Sigmoid colon (tissue), 7 donors: Measurements from ENCODE around the gene CPLX3. TPM values are rescaled to one million over a fixed set of nuclear protein-coding genes. Genes with fewer than 3 reads are reported as not detected.

Experiments used
- DNase-seq: peaks from one replicate; pipeline ENCODE4 v3.0.0-alpha.2; 2019
- H3K27ac ChIP-seq, 4 donors: fragments of 200-600 bp; sonication (generic); one replicate each; pipeline ENCODE4 v1.5.1; 2016 to 2019; ENCODE audit warnings: mild to moderate bottlenecking in 1 of 4
- H3K27me3 ChIP-seq, 3 donors: fragments of 200-600 bp; sonication (generic); one replicate each; pipeline ENCODE4 v1.5.1; 2019; ENCODE audit warnings: mild to moderate bottlenecking in 1 of 3
- H3K36me3 ChIP-seq, 4 donors: fragments of 200-600 bp; sonication (generic); one replicate each; pipeline ENCODE4 v1.5.1; 2016 to 2019
- H3K4me1 ChIP-seq, 4 donors: fragments of 200-600 bp; sonication (generic); one replicate each; pipeline ENCODE4 v1.5.1; 2017 to 2019
- H3K4me3 ChIP-seq, 4 donors: fragments of 200-600 bp; sonication (generic); one replicate each; pipeline ENCODE4 v1.5.1; 2017 to 2019; ENCODE audit warnings: mild to moderate bottlenecking in 2 of 4, moderate library complexity in 1 of 4
- H3K9me3 ChIP-seq, 4 donors: fragments of 200-600 bp in 3 of 4; sonication (generic) in 3 of 4; one replicate each; pipeline versions ENCODE4 v1.5.1 to v1.6.1; 2013 to 2019
- CTCF ChIP-seq, 4 experiments: fragments of 450-650 bp in 3 of 4; fragments of 200-600 bp in 1 of 4; IDR thresholded peaks; one replicate each; pipeline ENCODE4 v1.5.1; 2016 to 2019; ENCODE audit warnings: antibody characterized with exemption in 4 of 4, mild to moderate bottlenecking in 3 of 4, moderate library complexity in 2 of 4
- EP300 ChIP-seq, 4 donors: sonication (generic); formaldehyde crosslinking; IDR thresholded peaks; one replicate each; pipeline ENCODE4 v1.6.1; 2017; ENCODE audit warnings: antibody characterized with exemption in 4 of 4
- POLR2A ChIP-seq, 2 donors: fragments of 450-650 bp; IDR thresholded peaks; one replicate each; pipeline ENCODE4 v1.6.1; 2016; ENCODE audit warnings: antibody characterized with exemption in 2 of 2, mild to moderate bottlenecking in 2 of 2, moderate library complexity in 2 of 2
- POLR2AphosphoS5 ChIP-seq, 4 donors: sonication (generic); formaldehyde crosslinking; IDR thresholded peaks; one replicate each; pipeline ENCODE4 v1.6.1; 2017; ENCODE audit warnings: antibody characterized with exemption in 4 of 4
- WGBS, 2 donors: extraction: QIAGEN DNeasy Blood & Tissue Kit; methylation state at CpG; one replicate each; pipeline ENCODE4 v1.1.7; 2013; 5-methylcytosine and 5-hydroxymethylcytosine counted together
- intact Hi-C: fragments of 100-400 bp; cut with DNase I; formaldehyde crosslinking; loops from one replicate; pipeline ENCODE4 v1.15.1; 2023
- polyA plus RNA-seq, 3 donors: library from polyadenylated mRNA; stranded (reverse); fragments of 200-250 nt; gene quantifications; one replicate each; pipeline ENCODE4 v1.2.3, GENCODE V29; 2013
- total RNA-seq, 4 donors: library from RNA; depleted of rRNA; stranded (reverse); fragments of >200 nt; gene quantifications; one replicate each; pipeline ENCODE4 v1.1.0, GENCODE V29; 2016
- donor health status: healthy with polysubstance abuse.
- donor health status: Bipolar disorder and iron deficiency.
- donor health status: healthy.

The CPLX3 gene
- total and polyA plus RNA-seq, 7 donors = 0.28 to 0.41 TPM; not detected in 5

GRCh38 chr15:74804935-74805334 is 21.5 kb upstream of the CPLX3 start:
- Histone ChIP-seq H3K27me3 (no peaks in the 10 kb centered on the region), H3K4me3 (no peak overlapping the region), H3K9me3 (no peaks in the 10 kb centered on the region), H3K4me1 (peaks cover 0 to 6% (median 1%) of the 10 kb centered on the region in 4 donors), H3K27ac (no peak overlapping the region), H3K36me3 (peaks cover 0 to 36% (median 9%) of the 10 kb centered on the region in 4 donors)
- no peak for DNase-seq
- intact Hi-C loops = no loop called here
- no peak for TF ChIP-seq EP300 (IDR thresholded peaks at IDR 0.05)
- no peak for TF ChIP-seq CTCF (IDR thresholded peaks at IDR 0.05)
- no peak for TF ChIP-seq POLR2AphosphoS5 (IDR thresholded peaks at IDR 0.05)
- no peak for TF ChIP-seq POLR2A (IDR thresholded peaks at IDR 0.05)
- 84 to 87% methylated on average over 6 of the region's 6 CpGs for WGBS, 2 donors

- H3K27ac ChIP-seq = no peak overlapping the region
- TF ChIP-seq EP300 (IDR thresholded peaks at IDR 0.05) (no peak), CTCF (IDR thresholded peaks at IDR 0.05) (no peak), POLR2AphosphoS5 (IDR thresholded peaks at IDR 0.05) (no peak), POLR2A (IDR thresholded peaks at IDR 0.05) (no peak)
- H3K27me3 ChIP-seq = no peaks in the 10 kb centered on the region
- no peak overlapping the region for H3K4me3 ChIP-seq
- H3K9me3 ChIP-seq = no peaks in the 10 kb centered on the region
- WGBS, 2 donors = 46 to 79% methylated on average over 5 of the region's 5 CpGs
- no peak for DNase-seq
- H3K36me3 ChIP-seq = peaks cover 0 to 18% (median 3%) of the 10 kb centered on the region in 4 donors
- H3K4me1 ChIP-seq = no peaks in the 10 kb centered on the region
- intact Hi-C loops = no loop called here
Measured at GRCh38 chr15:74807282-74807681, 19.1 kb upstream of the CPLX3 start.

GRCh38 chr15:74808078-74808839 is 18.2 kb upstream of the CPLX3 start:
- no peak overlapping the region for H3K27ac ChIP-seq
- H3K36me3 ChIP-seq = peaks cover 0 to 8% (median 0%) of the 10 kb centered on the region in 4 donors
- no peak for TF ChIP-seq POLR2AphosphoS5 (IDR thresholded peaks at IDR 0.05)
- no peak for TF ChIP-seq POLR2A (IDR thresholded peaks at IDR 0.05)
- intact Hi-C loops = no loop called here
- no peak overlapping the region for H3K4me3 ChIP-seq
- no peaks in the 10 kb centered on the region for H3K27me3 ChIP-seq
- WGBS, 2 donors = 21 to 71% methylated on average over 18 of the region's 18 CpGs
- H3K4me1 ChIP-seq = no peaks in the 10 kb centered on the region
- no peak for DNase-seq
- H3K9me3 ChIP-seq = no peaks in the 10 kb centered on the region

GRCh38 chr15:74808840-74809229 is 17.6 kb upstream of the CPLX3 start:
- H3K27me3 ChIP-seq = no peaks in the 10 kb centered on the region
- H3K4me1 ChIP-seq = no peaks in the 10 kb centered on the region
- no peak overlapping the region for H3K4me3 ChIP-seq
- peaks cover 0 to 2% (median 0%) of the 10 kb centered on the region in 4 donors for H3K36me3 ChIP-seq
- intact Hi-C loops = no loop called here
- H3K27ac ChIP-seq = no peak overlapping the region
- H3K9me3 ChIP-seq = no peaks in the 10 kb centered on the region
- DNase-seq = no peak
- no peak for TF ChIP-seq POLR2A (IDR thresholded peaks at IDR 0.05)
- 69 to 76% methylated on average over 4 of the region's 4 CpGs for WGBS, 2 donors

GRCh38 chr15:74809242-74809641 is 17.2 kb upstream of the CPLX3 start:
- Histone ChIP-seq H3K4me1 (no peaks in the 10 kb centered on the region), H3K27ac (no peak overlapping the region), H3K36me3 (no peaks in the 10 kb centered on the region), H3K4me3 (no peak overlapping the region), H3K9me3 (no peaks in the 10 kb centered on the region), H3K27me3 (no peaks in the 10 kb centered on the region)
- 90 to 91% methylated on average over 5 of the region's 5 CpGs for WGBS, 2 donors
- TF ChIP-seq EP300 (IDR thresholded peaks at IDR 0.05) (no peak), POLR2A (IDR thresholded peaks at IDR 0.05) (no peak), CTCF (IDR thresholded peaks at IDR 0.05) (no peak), POLR2AphosphoS5 (IDR thresholded peaks at IDR 0.05) (no peak)
- DNase-seq = no peak
- intact Hi-C loops = no loop called here
